Colonic mucosa (tissue), 4 donors: ENCODE data around the gene TBC1D22B. TPM values are rescaled to one million over a fixed set of nuclear protein-coding genes. Genes with fewer than 3 reads are reported as not detected.

Source experiments
- DNase-seq: peaks from one replicate; pipeline ENCODE4 v3.0.0-alpha.2; 2020
- H3K27ac ChIP-seq: fragments of 200-600 bp; one replicate; pipeline ENCODE4 v1.8.0; 2021
- H3K27me3 ChIP-seq: fragments of 200-600 bp; one replicate; pipeline ENCODE4 v1.8.0; 2021
- H3K36me3 ChIP-seq: fragments of 200-600 bp; one replicate; pipeline ENCODE4 v1.8.0; 2021
- H3K4me1 ChIP-seq: fragments of 200-600 bp; one replicate; pipeline ENCODE4 v1.8.0; 2021; ENCODE audit warnings: mild to moderate bottlenecking
- H3K4me3 ChIP-seq: fragments of 200-600 bp; one replicate; pipeline ENCODE4 v1.8.0; 2021
- H3K9ac ChIP-seq, 2 donors: one replicate each; pipeline ENCODE4 v1.7.0; 2013; ENCODE audit warnings: control low read depth in 2 of 2, low read depth in 2 of 2, low read length in 2 of 2
- H3K9me3 ChIP-seq: fragments of 200-600 bp; one replicate; pipeline ENCODE4 v1.8.0; 2021
- CTCF ChIP-seq: fragments of 200-600 bp; IDR thresholded peaks from one replicate; pipeline ENCODE4 v1.8.0; 2022; ENCODE audit warnings: antibody characterized with exemption, mild to moderate bottlenecking
- intact Hi-C: fragments of 100-400 bp; cut with DNase I; formaldehyde crosslinking; loops from one replicate; pipeline ENCODE4 v1.14.1; 2022
- total RNA-seq, 2 donors: library from RNA; stranded (reverse); fragmentation: NEBNext Ultra II Directional in 1 of 2; extraction: Animal tissue kit (Norgen Biotek cat#: 25700) in 1 of 2; gene quantifications; one replicate each; pipeline ENCODE4 v1.2.1, GENCODE V29; 2021
- donor health status: healthy.
- donor health status: DM: no; HTN: no; CAD: no.
- donor health status: DM: no; HTN: no; CAD: no.

The TBC1D22B gene
- total RNA-seq, 2 donors from 2014 or later = 13.3 to 15.2 TPM

GRCh38 chr6:37365791-37366190 is 108.2 kb downstream of the TBC1D22B start:
- intact Hi-C loops = no loop called here
- H3K36me3 ChIP-seq = no peaks in the 10 kb centered on the region
- TF ChIP-seq CTCF = no peak

GRCh38 chr6:37366910-37367309 is 109.3 kb downstream of the TBC1D22B start:
- no peak overlapping the region for H3K27ac ChIP-seq
- no peak for DNase-seq
- no peak for TF ChIP-seq CTCF
- no peaks in the 10 kb centered on the region for H3K27me3 ChIP-seq
- H3K9me3 ChIP-seq = no peaks in the 10 kb centered on the region
- H3K4me1 ChIP-seq = no peaks in the 10 kb centered on the region
- no peak overlapping the region for H3K4me3 ChIP-seq
- no peak overlapping the region for H3K9ac ChIP-seq
- H3K36me3 ChIP-seq = no peaks in the 10 kb centered on the region
- intact Hi-C loops = no loop called here

More at GRCh38 chr6:37365791-37366190, 108.2 kb downstream of the TBC1D22B start:
- Histone ChIP-seq H3K9me3 (no peaks in the 10 kb centered on the region), H3K27me3 (no peaks in the 10 kb centered on the region), H3K27ac (no peak overlapping the region), H3K4me3 (no peak overlapping the region), H3K4me1 (no peaks in the 10 kb centered on the region), H3K9ac (no peak overlapping the region)
- no peak for DNase-seq

- no peaks in the 10 kb centered on the region for H3K27me3 ChIP-seq
- no peak overlapping the region for H3K27ac ChIP-seq
- TF ChIP-seq CTCF = no peak
- no peak overlapping the region for H3K9ac ChIP-seq
- no peak for DNase-seq
- intact Hi-C loops = no loop called here
- H3K4me1 ChIP-seq = no peaks in the 10 kb centered on the region
- no peak overlapping the region for H3K4me3 ChIP-seq
- no peaks in the 10 kb centered on the region for H3K36me3 ChIP-seq
- no peaks in the 10 kb centered on the region for H3K9me3 ChIP-seq
These were observed 111.4 kb downstream of the TBC1D22B start for GRCh38 chr6:37368961-37369320.

- no peak for TF ChIP-seq CTCF
- intact Hi-C loops = no loop called here
- Histone ChIP-seq H3K27ac (no peak overlapping the region), H3K4me1 (no peaks in the 10 kb centered on the region), H3K9ac (no peak overlapping the region), H3K4me3 (no peak overlapping the region), H3K36me3 (no peaks in the 10 kb centered on the region), H3K27me3 (no peaks in the 10 kb centered on the region), H3K9me3 (no peaks in the 10 kb centered on the region)
- no peak for DNase-seq
These were observed 112.0 kb downstream of the TBC1D22B start for GRCh38 chr6:37369321-37370201.

GRCh38 chr6:37371154-37372083 is 113.8 kb downstream of the TBC1D22B start:
- DNase-seq = no peak
- Histone ChIP-seq H3K36me3 (no peaks in the 10 kb centered on the region), H3K9me3 (no peaks in the 10 kb centered on the region), H3K27ac (no peak overlapping the region), H3K4me3 (no peak overlapping the region), H3K9ac (no peak overlapping the region), H3K27me3 (no peaks in the 10 kb centered on the region), H3K4me1 (no peaks in the 10 kb centered on the region)
- no peak for TF ChIP-seq CTCF
- intact Hi-C loops = no loop called here
